ENCODE measurements around the gene TRIM37.

GRCh38 chr17:59037960-59038359 lies 68.7 kb downstream of the TRIM37 start:
- TF ChIP-seq EGR1 (IDR thresholded peaks at IDR 0.05) (no peak), TAF1 (IDR thresholded peaks at IDR 0.05; ENCODE audit: low read depth) (no peak), RAD21 (IDR thresholded peaks at IDR 0.05; ENCODE audit: low read depth) (no peak), YY1 (IDR thresholded peaks at IDR 0.05; ENCODE audit: low read depth) (no peak), CREB1 (IDR thresholded peaks at IDR 0.05; ENCODE audit: low read depth) (no peak), REST (IDR thresholded peaks at IDR 0.05; ENCODE audit: low read depth) (no peak), EP300 (IDR thresholded peaks at IDR 0.05; ENCODE audit: borderline replicate concordance) (no peak), TCF12 (IDR thresholded peaks at IDR 0.05; ENCODE audit: low read depth) (no peak)
- TF ChIP-seq, protein P1, sequence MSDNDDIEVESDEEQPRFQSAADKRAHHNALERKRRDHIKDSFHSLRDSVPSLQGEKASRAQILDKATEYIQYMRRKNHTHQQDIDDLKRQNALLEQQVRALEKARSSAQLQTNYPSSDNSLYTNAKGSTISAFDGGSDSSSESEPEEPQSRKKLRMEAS (IDR thresholded peaks at IDR 0.05): no peak

Measured in Ishikawa (cell line).